ENCODE measurements around the gene CYBC1. TPM values are rescaled to one million over a fixed set of nuclear protein-coding genes. Genes with fewer than 3 reads are reported as not detected.

CYBC1 gene
- total RNA-seq, 1 experiment from 2014 or later: 71.7 TPM

GRCh38 chr17:82432017-82432416 is 18.5 kb downstream of the CYBC1 start:
- POLR2A ChIA-PET: no interaction called here
- H3K9me3 Mint-ChIP-seq: no peaks in the 10 kb centered on the region

DNA sequence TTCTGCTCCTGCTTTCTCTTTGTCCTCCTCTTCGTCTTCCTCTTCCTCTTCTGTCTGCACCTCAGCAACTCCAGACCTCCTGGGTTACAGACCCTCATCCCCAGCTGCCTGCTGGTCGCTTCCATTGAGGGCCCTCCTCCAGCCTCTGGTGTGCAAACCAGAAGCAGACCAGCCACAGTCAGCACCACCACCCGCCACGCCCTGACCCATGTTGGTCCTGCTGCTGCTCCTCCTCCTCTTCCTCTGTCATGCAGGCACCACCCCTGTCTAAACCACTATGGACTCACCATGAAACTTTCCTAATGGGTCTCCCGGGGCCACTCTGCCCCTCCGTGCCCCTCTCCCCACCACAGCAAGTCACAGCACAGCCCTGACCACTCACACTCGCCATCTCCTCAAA is 20.7 kb downstream of the CYBC1 start:
- ATAC-seq: no peak
- ChIA-PET CTCF (interaction anchor here (0.6 kb wide), 1 partner anchor 155 kb away, joined by 3 read pairs; no protein-coding TSS in a partner anchor), POLR2A (no interaction called here)

More at GRCh38 chr17:82432017-82432416, 18.5 kb downstream of the CYBC1 start:
- ATAC-seq (no peak), DNase-seq (ENCODE audit: low spot score) (no peak)
- Mint-ChIP-seq H3K36me3 (no peaks in the 10 kb centered on the region), H3K4me3 (no peak overlapping the region), H3K27me3 (ENCODE audit: low read depth) (no peaks in the 10 kb centered on the region), H3K4me1 (no peaks in the 10 kb centered on the region), H3K27ac (no peak overlapping the region)
- no peak for TF ChIP-seq ZNF425 (CRISPR knock-in tag; conservative IDR thresholded peaks at IDR 0.05)
- CTCF ChIA-PET: interaction anchor here (0.6 kb wide), 1 partner anchor 187 kb away, joined by 3 read pairs; no protein-coding TSS in a partner anchor

More for the DNA sequence above, 20.7 kb downstream of the CYBC1 start:
- TF ChIP-seq CREB1 (CRISPR knock-in tag; IDR thresholded peaks at IDR 0.05) (no peak), MXD4 (CRISPR knock-in tag; IDR thresholded peaks at IDR 0.05; ENCODE audit: borderline replicate concordance) (no peak), CTCF (IDR thresholded peaks at IDR 0.05) (no peak), PRDM15 (CRISPR knock-in tag; IDR thresholded peaks at IDR 0.05) (no peak), MYBL2 (CRISPR knock-in tag; IDR thresholded peaks at IDR 0.05) (no peak), ZNF263 (CRISPR knock-in tag; IDR thresholded peaks at IDR 0.05; ENCODE audit: low read depth) (no peak), ZNF232 (CRISPR knock-in tag; IDR thresholded peaks at IDR 0.05) (no peak), OVOL2 (CRISPR knock-in tag; IDR thresholded peaks at IDR 0.05; ENCODE audit: borderline replicate concordance) (no peak), PREB (CRISPR knock-in tag; IDR thresholded peaks at IDR 0.05; ENCODE audit: borderline replicate concordance) (no peak), ZNF425 (CRISPR knock-in tag; conservative IDR thresholded peaks at IDR 0.05) (no peak), CREM (CRISPR knock-in tag; IDR thresholded peaks at IDR 0.05) (no peak), ZBTB21 (CRISPR knock-in tag; IDR thresholded peaks at IDR 0.05; ENCODE audit: borderline replicate concordance) (no peak)
- TF ChIP-seq, protein P1, sequence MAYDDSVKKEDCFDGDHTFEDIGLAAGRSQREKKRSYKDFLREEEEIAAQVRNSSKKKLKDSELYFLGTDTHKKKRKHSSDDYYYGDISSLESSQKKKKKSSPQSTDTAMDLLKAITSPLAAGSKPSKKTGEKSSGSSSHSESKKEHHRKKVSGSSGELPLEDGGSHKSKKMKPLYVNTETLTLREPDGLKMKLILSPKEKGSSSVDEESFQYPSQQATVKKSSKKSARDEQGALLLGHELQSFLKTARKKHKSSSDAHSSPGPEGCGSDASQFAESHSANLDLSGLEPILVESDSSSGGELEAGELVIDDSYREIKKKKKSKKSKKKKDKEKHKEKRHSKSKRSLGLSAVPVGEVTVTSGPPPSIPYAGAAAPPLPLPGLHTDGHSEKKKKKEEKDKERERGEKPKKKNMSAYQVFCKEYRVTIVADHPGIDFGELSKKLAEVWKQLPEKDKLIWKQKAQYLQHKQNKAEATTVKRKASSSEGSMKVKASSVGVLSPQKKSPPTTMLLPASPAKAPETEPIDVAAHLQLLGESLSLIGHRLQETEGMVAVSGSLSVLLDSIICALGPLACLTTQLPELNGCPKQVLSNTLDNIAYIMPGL (CRISPR knock-in tag; IDR thresholded peaks at IDR 0.05): no peak
- Mint-ChIP-seq H3K27ac (no peak overlapping the region), H3K9me3 (no peaks in the 10 kb centered on the region), H3K27me3 (ENCODE audit: low read depth) (no peaks in the 10 kb centered on the region), H3K36me3 (no peaks in the 10 kb centered on the region), H3K4me3 (no peak overlapping the region), H3K4me1 (no peaks in the 10 kb centered on the region)
- DNase-seq (ENCODE audit: low spot score): no peak

All from WTC11 (cell line).